Measurements from ENCODE around the gene WSB2. TPM values are rescaled to one million over a fixed set of nuclear protein-coding genes. Genes with fewer than 3 reads are reported as not detected.
"Not testable (repeated sequence)": the region's sequence is repeated elsewhere in the genome, so short reads cannot be mapped to it uniquely, and the experiment has no call there.

Gene WSB2
- total and polyA plus RNA-seq, 9 of the 15 experiments (the other 6 are each of a cell fraction or from before 2014, with no cell fraction given) = 31.4 to 77.6 (median 52.6) TPM

GRCh38 chr12:118022097-118022727 is 38.8 kb downstream of the WSB2 start:
- H3K79me2 ChIP-seq (ENCODE audit: control insufficient read depth, insufficient read depth, low read length) = peaks cover 35% of the 10 kb centered on the region
- intact Hi-C loops (cut with micrococcal nuclease); CTCF ChIA-PET (ENCODE audit: low intra/inter-chr PET ratio); H3K9me3 ChIP-seq (replicated peaks; ENCODE audit: control insufficient read depth, insufficient read depth, low read depth, low read length); BruUV-seq (replicated peaks); H3K9me1 ChIP-seq (ENCODE audit: control insufficient read depth, insufficient read depth, low read length); H3K27me3 ChIP-seq (ENCODE audit: control insufficient read depth in 2 of 2, insufficient read depth in 2 of 2, low read length in 2 of 2); H3K4me3 ChIP-seq; H3K9ac ChIP-seq (ENCODE audit: insufficient read depth in 1 of 2, low read depth in 2 of 2, low read length in 2 of 2); in situ Hi-C loops (cut with MboI); H2AFZ ChIP-seq (ENCODE audit: low read depth, low read length); H4K20me1 ChIP-seq (replicated peaks; ENCODE audit: control insufficient read depth, insufficient read depth, low read length); TF ChIP-seq TEAD4 (CRISPR knock-in tag; IDR thresholded peaks at IDR 0.05; ENCODE audit: borderline replicate concordance): not testable (repeated sequence)
- peak overlapping the region; percentile 63; the same call in 2 of the 3 replicates for H3K27ac ChIP-seq (ENCODE audit: extremely low read depth, low read depth, low read length)
- ATAC-seq = peak; percentile 61
- peaks cover 0 to 19% of the 10 kb centered on the region in 2 experiments; a peak in 4 of 5 replicates for H3K4me1 ChIP-seq (replicated peaks in 1 of 2; ENCODE audit: control insufficient read depth in 2 of 2, insufficient read depth in 2 of 2, low read length in 2 of 2)
- peaks cover 92% of the 10 kb centered on the region for H3K36me3 ChIP-seq (ENCODE audit: control insufficient read depth, insufficient read depth, low read length)
- 0 out of 2 replicates have a peak overlapping the region, but pooled peaks have one; percentile 35 for H3K4me2 ChIP-seq (ENCODE audit: insufficient read depth, low read length)
- FAIRE-seq = peak; percentile 83
- WGBS (ENCODE audit: insufficient coverage, low coverage, missing lambda C conversion rate) = 64% methylated on average over 13 of the region's 13 CpGs
- peak in 2 of 4 experiments; percentile 21 to 60 for DNase-seq (ENCODE audit: extremely low read depth in 1 of 4, low spot score in 3 of 4)
- POLR2A ChIA-PET = interaction anchor here (1.0 to 2.0 kb wide), 3 partner anchors 10 to 15 kb away, joined by 3 to 7 read pairs (median 5); no protein-coding TSS in a partner anchor
- TF ChIP-seq EHMT2 (IDR thresholded peaks at IDR 0.05) = peak; percentile 61; the same call in 1 of the 2 replicates
- TF ChIP-seq PHB2 (IDR thresholded peaks at IDR 0.05; ENCODE audit: low read depth) = peak; percentile 55
- peak; percentile 93 for TF ChIP-seq ARID1B (IDR thresholded peaks at IDR 0.05)
- peak in 1 of 3 experiments; percentile 16 for TF ChIP-seq YY1 (IDR thresholded peaks at IDR 0.05; ENCODE audit: borderline replicate concordance in 1 of 3, control insufficient read depth in 1 of 3, extremely low read depth in 1 of 3, insufficient read depth in 3 of 3, insufficient read length in 1 of 3, insufficient replicate concordance in 2 of 3, low read depth in 1 of 3, low read length in 2 of 3)
- TF ChIP-seq SMARCC2 (IDR thresholded peaks at IDR 0.05; ENCODE audit: low read depth) = peak; percentile 31; the same call in 1 of the 2 replicates
- TF ChIP-seq ZNF384 (IDR thresholded peaks at IDR 0.05; ENCODE audit: low read depth, low read length) = 0 out of 2 replicates have a peak, but pooled peaks have one; percentile 18
- TF ChIP-seq TEAD4 (IDR thresholded peaks at IDR 0.05; ENCODE audit: low read length) = peak; percentile 58; the same call in 1 of the 2 replicates
- TF ChIP-seq PRDM10 (IDR thresholded peaks at IDR 0.05; ENCODE audit: partially characterized antibody) = peak; percentile 55
- peak; percentile 48 for TF ChIP-seq NCOA4 (IDR thresholded peaks at IDR 0.05; ENCODE audit: partially characterized antibody)
- TF ChIP-seq TRIM24 (IDR thresholded peaks at IDR 0.05) = peak; percentile 32 to 54; a peak in 2 of 4 replicates
- peak; percentile 71 for TF ChIP-seq MTA2 (IDR thresholded peaks at IDR 0.05; ENCODE audit: low read depth)
- peak; percentile 60; the same call in 1 of the 2 replicates for TF ChIP-seq GATA2 (CRISPR knock-in tag; IDR thresholded peaks at IDR 0.05)
- TF ChIP-seq C11orf30 (IDR thresholded peaks at IDR 0.05; ENCODE audit: low read depth) = peak; percentile 52
- peak in 1 of 2 experiments; percentile 46; a peak in 1 of 4 replicates for TF ChIP-seq ARNT (IDR thresholded peaks at IDR 0.05)
- TF ChIP-seq STAT5A (IDR thresholded peaks at IDR 0.05; ENCODE audit: borderline replicate concordance, low read length) = peak; percentile 80
- peak; percentile 21; the same call in 1 of the 2 replicates for TF ChIP-seq ZNF316 (IDR thresholded peaks at IDR 0.05)
- TF ChIP-seq NCOA1 (IDR thresholded peaks at IDR 0.05; ENCODE audit: low read depth) = peak; percentile 45; the same call in 1 of the 2 replicates
- TF ChIP-seq DPF2 (IDR thresholded peaks at IDR 0.05) = peak; percentile 84
- TF ChIP-seq CBFA2T2 (conservative IDR thresholded peaks at IDR 0.05) = peak; percentile 78

All from K562 (cell line).